Endothelial cell of umbilical vein (primary cell): Measurements from ENCODE around the gene DIAPH2.

ENCODE experiments used
- EZH2 ChIP-seq: IDR thresholded peaks from 2 replicates; pipeline ENCODE4 v1.6.1; 2012; ENCODE audit warnings: borderline replicate concordance, low read depth, mild to moderate bottlenecking, moderate library complexity, low read length, inconsistent platforms; ENCODE audit not compliant: severe bottlenecking
- FOS ChIP-seq: IDR thresholded peaks from 2 replicates; pipeline ENCODE4 v1.6.1; 2011; ENCODE audit warnings: mild to moderate bottlenecking, low read length, moderate library complexity, borderline replicate concordance; ENCODE audit not compliant: insufficient read depth
- JUN ChIP-seq: IDR thresholded peaks from 2 replicates; pipeline ENCODE4 v1.6.1; 2011; ENCODE audit warnings: borderline replicate concordance, low read depth; ENCODE audit not compliant: insufficient read length, insufficient read depth
- MYC ChIP-seq: IDR thresholded peaks from one replicate; pipeline ENCODE4 v1.6.1; 2011; ENCODE audit warnings: mild to moderate bottlenecking, low read depth, low read length
- POLR2A ChIP-seq: IDR thresholded peaks from 2 replicates; pipeline ENCODE4 v1.6.1; 2012; ENCODE audit warnings: low read depth, mild to moderate bottlenecking, control low read depth, low read length
- POLR2AphosphoS5 ChIP-seq: IDR thresholded peaks from 2 replicates; pipeline ENCODE4 v1.6.1; 2012; ENCODE audit warnings: low read depth, mild to moderate bottlenecking, control low read depth, low read length, moderate library complexity; ENCODE audit not compliant: insufficient read depth
- TF ChIP-seq, protein P1 (sequence below), 2 donors: IDR thresholded peaks; 1 replicate in 1 of 2; 2 replicates in 1 of 2; pipeline ENCODE4 v1.5.1; 2011; ENCODE audit warnings: low read length in 2 of 2, mild to moderate bottlenecking in 2 of 2, moderate library complexity in 2 of 2, control low read depth in 1 of 2, inconsistent platforms in 1 of 2, low read depth in 1 of 2; ENCODE audit not compliant: insufficient read depth in 1 of 2; ENCODE audit errors: extremely low read depth in 1 of 2
- TF ChIP-seq, protein P2 (sequence below): IDR thresholded peaks from 2 replicates; pipeline ENCODE4 v1.6.1; 2011; ENCODE audit not compliant: insufficient read depth, insufficient read length

DNA sequence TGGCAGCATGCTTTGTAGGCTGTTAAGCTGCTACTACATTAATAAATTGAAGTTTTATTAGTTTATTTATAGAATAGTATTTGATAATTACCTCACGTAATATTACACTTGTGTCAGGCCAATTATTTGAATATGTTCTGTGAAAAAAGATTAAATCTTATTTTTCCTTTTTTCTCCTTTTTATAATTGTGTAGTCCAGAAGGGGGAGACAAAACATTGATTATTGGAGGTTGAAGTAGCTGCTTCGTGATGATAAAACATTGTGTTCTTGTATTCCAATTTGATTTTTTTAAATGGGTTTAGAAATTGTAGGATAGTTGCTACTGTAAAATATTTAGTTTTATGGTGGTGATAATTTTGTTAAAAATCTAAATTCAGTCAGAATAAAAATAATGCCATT lies 85.7 kb downstream of the DIAPH2 start:
- TF ChIP-seq, protein P1, sequence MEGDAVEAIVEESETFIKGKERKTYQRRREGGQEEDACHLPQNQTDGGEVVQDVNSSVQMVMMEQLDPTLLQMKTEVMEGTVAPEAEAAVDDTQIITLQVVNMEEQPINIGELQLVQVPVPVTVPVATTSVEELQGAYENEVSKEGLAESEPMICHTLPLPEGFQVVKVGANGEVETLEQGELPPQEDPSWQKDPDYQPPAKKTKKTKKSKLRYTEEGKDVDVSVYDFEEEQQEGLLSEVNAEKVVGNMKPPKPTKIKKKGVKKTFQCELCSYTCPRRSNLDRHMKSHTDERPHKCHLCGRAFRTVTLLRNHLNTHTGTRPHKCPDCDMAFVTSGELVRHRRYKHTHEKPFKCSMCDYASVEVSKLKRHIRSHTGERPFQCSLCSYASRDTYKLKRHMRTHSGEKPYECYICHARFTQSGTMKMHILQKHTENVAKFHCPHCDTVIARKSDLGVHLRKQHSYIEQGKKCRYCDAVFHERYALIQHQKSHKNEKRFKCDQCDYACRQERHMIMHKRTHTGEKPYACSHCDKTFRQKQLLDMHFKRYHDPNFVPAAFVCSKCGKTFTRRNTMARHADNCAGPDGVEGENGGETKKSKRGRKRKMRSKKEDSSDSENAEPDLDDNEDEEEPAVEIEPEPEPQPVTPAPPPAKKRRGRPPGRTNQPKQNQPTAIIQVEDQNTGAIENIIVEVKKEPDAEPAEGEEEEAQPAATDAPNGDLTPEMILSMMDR (IDR thresholded peaks at IDR 0.05; ENCODE audit: extremely low read depth in 1 of 2, insufficient read depth in 1 of 2, low read depth in 1 of 2, low read length in 2 of 2): peak in 1 of 2 donors; percentile 5
- TF ChIP-seq, protein P2, sequence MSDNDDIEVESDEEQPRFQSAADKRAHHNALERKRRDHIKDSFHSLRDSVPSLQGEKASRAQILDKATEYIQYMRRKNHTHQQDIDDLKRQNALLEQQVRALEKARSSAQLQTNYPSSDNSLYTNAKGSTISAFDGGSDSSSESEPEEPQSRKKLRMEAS: no peak
- TF ChIP-seq POLR2A (no peak), EZH2 (no peak), MYC (no peak), POLR2AphosphoS5 (no peak), FOS (no peak), JUN (no peak)
